AML-193 (cell line): Measurements from ENCODE around the gene CENPA.
"Not testable (repeated sequence)": the region's sequence is repeated elsewhere in the genome, so short reads cannot be mapped to it uniquely, and the experiment has no call there.

Experiments used
- DNase-seq, 2 experiments: peaks; one replicate each; lab custom pipeline; 2025; lab: John Stamatoyannopoulos, UW

The CENPA gene

DNA sequence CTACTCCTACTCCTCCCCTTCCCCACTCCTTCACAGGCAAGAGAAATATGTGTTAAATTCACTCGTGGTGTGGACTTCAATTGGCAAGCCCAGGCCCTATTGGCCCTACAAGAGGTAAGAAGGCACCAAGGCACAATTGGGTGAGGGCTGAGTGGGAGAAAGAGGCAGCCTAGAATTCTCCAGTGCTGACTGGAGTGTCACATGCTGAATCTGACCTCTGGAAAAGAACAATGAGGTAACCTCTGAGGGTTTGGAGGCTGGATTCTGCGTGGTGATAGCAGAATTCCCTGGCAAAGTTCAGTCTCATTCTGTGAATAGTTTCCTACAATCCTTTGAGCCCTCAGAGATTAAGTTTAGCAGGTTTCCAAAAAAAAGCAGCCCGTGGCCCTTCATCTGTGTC lies 6.9 kb downstream of the CENPA start:
- DNase-seq: no peak

DNA sequence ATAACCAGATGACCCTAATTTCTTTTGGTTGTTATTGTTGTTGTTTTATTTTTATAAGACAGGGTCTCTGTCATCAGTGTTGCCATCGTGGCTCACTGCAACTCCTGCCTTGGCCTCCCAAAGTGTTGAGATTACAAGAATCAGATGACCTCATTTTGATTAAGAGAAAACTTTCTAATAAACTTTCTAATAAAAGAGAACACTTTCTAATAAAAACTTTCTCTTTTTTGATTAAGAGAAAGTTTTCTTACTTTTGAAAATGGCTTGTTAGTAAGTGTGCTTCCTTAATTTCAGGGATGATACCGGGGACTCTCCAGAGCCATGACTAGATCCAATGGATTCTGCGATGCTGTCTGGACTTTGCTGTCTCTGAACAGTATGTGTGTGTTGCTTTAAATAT lies 7.7 kb downstream of the CENPA start:
- no peak for DNase-seq

DNA sequence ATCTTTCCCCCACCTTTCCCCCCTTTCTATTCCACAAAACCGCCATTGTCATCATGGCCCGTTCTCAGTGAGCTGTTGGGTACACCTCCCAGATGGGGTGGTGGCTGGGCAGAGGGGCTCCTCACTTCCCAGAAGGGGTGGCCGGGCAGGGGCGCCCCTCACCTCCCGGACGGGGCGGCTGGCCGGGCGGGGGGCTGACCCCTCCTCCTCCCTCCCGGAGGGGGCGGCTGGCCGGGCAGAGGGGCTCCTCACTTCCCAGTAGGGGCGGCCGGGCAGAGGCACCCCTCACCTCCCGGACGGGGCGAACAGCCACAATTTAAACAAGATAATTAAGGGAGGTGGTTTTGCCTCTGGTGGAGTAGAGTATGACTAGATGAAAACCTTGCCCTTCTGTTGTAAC lies 9.3 kb downstream of the CENPA start:
- DNase-seq: not testable (repeated sequence)

GRCh38 chr2:26801328-26801727 lies 15.5 kb downstream of the CENPA start:
- no peak for DNase-seq

DNA sequence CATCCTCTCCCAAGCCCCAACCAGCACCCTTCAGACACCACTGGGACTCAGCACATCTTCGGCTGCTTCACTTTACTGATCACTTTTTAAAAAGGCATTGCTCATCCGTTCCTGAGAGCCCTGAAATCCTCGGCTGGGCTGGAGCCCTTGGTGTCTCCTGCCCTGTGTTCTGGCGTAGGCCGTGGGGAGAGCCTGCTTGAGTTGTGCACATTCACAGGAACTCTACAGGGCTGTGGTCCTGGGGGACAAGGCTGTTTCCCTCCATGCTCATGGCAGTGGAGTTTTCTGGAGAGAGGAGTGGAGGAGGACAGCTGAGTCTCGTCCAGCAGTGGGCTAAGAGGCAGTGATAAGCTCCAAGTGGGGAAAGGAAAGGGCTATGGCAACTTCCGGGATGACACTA lies 15.9 kb downstream of the CENPA start:
- DNase-seq: no peak

- DNase-seq: no peak
These were observed 19.4 kb downstream of the CENPA start for GRCh38 chr2:26805241-26805676.

DNA sequence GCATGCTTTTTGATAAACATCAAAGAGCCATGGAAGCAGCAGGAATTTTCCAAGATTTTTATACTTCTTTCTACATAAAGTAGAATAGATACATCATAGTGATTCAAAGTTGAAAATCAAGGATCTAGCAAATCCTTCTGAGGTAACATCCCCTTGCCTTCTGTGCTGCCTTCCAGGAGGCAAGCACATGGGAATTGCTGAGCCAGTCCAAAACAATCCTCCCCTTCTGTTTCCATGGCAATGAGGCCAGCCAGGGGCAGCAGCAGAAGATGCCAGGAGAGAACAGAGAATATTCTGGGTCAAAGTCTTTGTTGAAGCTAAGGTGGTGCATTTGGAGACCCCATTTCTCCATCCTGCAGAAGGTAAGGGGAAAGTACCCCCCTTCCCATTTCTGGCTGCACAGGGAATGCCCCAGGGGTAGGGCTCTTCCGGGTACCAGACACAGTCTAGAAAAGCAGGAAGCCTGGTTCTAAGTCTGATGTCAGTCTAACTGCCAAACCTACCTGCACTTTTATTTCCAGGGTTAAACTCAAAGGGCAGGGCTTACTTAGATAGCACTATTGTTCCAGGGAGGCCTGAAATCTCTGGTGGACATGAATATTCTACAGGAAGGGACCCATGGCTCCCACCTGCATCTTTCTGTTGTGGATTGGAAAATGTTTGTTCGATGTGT lies 22.1 kb downstream of the CENPA start:
- DNase-seq: no peak

- DNase-seq: no peak
These were observed 23.4 kb downstream of the CENPA start for GRCh38 chr2:26809211-26809610.

DNA sequence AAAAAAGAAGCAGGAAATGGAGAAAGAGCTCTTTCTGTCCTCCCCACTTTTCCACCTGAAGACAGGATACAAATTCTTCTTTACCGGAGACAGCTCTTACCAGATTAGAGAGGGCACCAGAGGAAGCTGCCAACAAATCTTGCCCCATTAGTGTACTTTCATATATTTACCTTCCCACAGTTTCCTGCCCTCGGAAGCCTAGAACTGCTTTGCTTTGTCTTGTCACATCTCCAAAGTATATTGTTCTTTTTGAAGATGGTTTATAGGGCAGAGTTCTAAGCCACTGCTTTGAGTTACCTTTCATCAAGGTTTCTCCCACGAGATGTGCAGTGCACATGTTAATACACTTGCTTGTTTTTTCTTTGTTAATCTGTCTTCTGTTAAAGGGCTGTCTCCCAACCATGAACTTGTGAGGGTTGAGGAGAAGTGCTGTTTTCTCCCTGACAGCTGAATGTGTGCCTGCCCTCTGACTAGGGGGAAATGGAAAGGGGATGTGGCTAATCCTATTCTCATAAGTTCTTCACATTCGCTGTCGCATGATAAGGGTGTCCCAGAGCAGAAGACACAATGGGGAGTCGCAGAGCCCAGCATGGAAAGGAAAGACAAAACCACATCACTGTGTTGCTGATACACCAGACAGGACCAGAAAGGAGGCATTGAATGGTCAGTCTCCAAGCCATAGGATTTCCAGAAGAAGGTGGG lies 24.2 kb downstream of the CENPA start:
- DNase-seq: no peak

GRCh38 chr2:26811261-26811660 lies 25.4 kb downstream of the CENPA start:
- no peak for DNase-seq

DNA sequence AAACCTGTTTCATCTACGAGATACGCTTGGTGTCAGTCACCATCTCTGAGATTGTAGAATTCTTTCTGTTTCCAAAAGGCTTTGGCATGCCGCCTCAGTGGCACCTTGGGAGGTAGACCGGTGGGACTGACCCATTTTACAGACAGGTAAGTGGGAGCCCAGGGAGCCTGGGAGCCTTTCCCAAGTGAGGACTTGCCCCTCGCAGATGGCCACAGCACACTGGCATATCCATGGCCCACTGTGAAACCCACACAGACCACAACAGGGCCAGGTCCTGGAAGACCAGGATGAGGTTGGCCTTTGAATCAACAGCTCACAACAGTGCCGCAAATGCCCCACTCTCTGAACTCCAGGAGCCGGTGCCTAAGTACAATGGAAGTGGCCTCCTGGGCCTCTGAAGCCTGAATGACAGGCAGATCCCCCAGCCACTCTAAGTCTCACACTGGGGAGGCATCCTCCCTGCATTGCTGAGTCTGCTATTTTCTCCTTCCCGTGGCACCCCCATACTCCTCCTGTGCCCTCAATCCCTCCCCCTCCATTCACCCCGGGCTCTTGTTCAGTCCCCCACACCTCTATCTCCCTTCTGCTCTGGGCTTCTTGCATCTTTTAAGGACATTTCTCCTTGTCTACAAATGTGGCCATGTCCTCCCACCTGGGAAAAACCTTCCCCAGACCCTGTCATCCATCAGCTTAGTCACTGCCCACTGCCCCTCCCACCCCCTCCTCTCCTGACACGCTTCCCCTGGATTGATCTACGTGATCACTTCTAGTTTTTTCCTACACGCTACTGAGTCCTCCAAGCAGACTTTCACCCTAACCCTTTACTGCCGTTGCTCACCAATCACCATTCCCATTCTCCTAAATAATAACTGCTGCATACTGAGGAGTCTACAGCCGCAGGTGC lies 26.2 kb downstream of the CENPA start:
- DNase-seq: no peak

DNA sequence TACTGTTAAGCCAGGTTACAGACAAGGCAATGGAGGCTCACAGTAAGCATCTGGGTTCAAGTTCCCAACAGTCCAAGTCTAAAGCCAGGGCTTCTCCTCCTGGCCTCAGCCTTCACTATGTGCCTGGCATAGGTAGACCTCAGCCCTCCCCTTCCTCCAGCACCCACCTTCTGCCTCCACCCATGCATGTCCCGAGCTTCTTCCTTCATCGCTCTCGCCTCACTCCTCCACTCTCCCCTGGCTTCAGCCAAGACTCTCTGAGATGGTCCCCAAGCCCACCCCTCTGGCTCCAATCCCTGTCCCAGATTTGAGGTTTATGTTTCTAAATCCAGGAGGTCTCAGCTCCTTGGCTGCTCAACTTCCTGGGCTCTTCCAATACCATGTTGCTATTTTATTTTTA lies 26.9 kb downstream of the CENPA start:
- no peak for DNase-seq

DNA sequence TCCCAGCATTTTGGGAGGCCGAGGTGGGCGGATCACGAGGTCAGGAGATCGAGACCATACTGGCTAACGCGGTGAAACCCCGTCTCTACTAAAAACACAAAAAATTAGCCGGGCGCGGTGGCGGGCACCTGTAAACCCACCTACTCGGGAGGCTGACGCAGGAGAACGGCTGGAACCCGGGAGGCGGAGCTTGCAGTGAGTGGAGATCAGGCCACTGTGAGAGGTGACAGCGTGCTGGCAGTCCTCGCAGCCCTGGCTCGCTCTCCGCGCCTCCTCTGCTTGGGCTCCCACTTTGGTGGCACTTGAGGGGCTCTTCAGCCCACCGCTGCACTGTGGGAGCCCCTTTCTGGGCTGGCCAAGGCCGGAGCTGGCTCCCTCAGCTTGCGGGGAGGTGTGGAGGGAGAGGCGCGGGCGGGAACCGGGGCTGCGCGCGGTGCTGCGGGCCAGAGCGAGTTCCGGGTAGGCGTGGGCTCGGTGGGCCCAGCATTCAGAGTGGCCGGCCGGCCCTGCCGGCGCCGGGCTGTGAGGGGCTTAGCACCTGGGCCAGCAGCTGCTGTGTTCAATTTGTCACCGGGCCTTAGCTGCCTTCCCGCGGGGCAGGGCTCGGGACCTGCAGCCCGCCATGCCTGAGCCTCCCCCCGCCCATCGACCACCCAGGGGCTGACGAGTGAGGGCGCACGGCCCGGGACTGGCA lies 28.4 kb downstream of the CENPA start:
- DNase-seq: not testable (repeated sequence)

- no peak for DNase-seq
These were observed 31.0 kb downstream of the CENPA start for GRCh38 chr2:26816893-26817292.

- DNase-seq: no peak
These were observed 32.4 kb downstream of the CENPA start for GRCh38 chr2:26818255-26818654.

DNA sequence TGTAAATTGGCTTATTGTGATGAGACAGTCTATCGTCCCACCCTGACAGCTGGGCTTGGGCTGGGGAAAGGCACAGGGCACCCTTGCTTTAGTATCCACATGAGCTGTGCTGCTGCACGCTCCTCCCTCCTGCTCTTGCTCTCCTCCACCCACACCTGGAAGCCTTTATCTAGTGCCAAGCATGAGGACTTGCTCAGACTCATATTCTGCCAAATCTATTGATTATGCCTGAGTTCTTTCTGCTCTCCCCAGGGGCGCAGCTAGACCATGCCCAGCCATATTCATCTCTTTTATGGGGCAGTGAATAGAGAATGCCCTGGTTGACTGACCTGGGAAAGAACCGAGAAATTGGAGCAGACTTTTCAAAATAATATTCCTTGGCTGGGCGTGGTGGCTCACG lies 33.1 kb downstream of the CENPA start:
- no peak for DNase-seq

GRCh38 chr2:26820932-26821331 lies 35.1 kb downstream of the CENPA start:
- DNase-seq: no peak

- DNase-seq: no peak
These were observed 37.0 kb downstream of the CENPA start for GRCh38 chr2:26822877-26823276.

DNA sequence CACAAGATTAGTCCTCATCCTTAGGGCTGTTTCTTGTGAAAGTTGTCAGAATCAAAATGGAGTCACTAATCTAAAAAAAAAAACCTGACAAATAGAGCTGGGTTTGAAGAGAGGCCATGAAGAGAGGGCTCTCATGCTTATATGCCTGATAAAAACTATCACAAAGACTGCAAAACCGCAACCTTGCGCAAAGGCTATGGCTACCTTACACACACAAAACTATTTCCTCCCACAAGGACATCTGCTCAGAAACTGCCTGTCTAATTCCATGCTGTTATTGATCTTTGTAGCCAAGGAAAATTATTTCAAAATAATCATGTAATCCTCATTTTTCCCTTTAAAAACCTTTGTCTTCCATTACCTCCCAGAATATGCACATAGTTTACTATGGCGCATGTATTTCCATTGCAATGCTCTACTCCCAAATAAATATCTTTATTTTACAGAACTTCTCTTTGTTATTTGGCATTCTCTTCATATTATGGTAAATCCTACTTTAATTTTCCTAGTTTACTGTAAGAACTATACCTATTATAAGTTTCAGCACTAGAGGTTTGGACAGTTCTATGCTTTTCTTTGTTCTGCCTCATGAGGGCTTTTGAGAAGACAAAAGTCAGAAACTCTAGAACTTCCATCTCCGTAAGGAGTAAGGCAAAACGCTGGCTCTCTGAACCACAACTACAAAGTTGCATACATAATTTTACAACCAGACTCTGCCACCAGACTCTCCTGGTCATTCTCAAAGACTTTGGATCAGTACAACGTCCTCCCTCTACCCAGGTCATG lies 52.5 kb downstream of the CENPA start:
- peak; percentile 14 to 23 for DNase-seq

DNA sequence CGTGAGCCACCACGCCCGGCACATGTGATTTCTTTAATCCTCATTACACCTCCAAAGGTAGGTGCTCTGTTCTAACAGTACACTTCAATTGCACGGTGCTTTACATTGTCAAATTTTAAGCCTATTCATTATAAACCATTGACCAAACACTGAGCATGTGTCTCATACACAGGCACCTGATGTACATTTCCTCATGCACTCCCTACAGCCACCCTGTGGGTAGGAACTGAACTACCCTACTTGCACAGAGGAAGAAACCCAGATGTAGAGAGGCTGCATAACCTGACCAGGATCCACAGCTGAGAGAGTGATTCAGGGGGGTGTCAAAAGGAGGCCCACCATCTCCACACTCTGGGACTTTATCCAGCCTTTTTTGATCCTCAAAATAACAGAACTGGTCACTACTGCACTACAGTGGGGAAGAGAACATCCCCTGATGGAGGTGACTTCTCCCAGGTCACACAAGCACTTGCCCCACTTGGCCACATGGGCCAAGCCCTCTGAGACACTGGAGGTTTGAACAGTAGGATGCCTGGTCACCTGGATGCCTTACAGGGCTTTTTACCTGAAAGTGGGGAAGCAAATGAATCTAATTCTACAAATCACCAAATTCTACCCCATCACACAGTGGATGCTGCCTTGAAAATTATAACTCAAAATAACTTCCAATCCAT lies 55.2 kb downstream of the CENPA start:
- peak; percentile 15 to 37 for DNase-seq

DNA sequence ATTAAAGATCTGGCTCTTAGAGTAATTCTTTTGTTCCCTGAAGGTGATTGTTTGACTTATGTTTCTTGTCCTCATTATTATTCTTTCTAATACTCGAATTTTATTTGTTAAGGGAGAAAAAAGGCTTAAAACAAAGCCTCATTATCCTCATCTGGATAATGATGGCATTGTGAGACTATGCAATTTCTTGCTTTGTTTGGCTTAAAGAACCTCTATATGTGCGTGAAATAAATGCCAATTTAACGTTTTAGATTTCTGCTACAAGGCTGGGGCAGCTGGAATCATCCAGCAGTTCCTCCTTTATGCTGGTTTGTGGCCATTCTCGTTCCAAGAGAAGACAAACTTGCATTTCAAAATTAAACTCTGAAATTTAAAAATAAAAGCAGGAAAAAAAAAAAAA lies 57.2 kb downstream of the CENPA start:
- DNase-seq: no peak
